GM12878 (cell line): ENCODE measurements around the gene FIGNL2. TPM values are rescaled to one million over a fixed set of nuclear protein-coding genes. Genes with fewer than 3 reads are reported as not detected.

Experiments used
- ATAC-seq: fragments of 200-7000 bp; cut with Tn5 transposase; 3 replicates; pipeline ENCODE4 v1.9.1; 2020; ENCODE audit warnings: mild to moderate bottlenecking, moderate library complexity
- BruUV-seq: library from RNA; stranded (reverse); fragments of 400-500 nt; replicated peaks from 2 replicates; lab custom pipeline; 2021; lab: Mats Ljungman, UMichigan
- CTCF ChIA-PET: fragments of 300-600 bp; sonication (Branson Sonifier 250); formaldehyde crosslinking; extraction: SDS; loops from one replicate; lab custom pipeline; 2021; ENCODE audit warnings: inconsistent platforms; lab: Yijun Ruan, JAX
- POLR2A ChIA-PET: fragments of 350-600 bp; formaldehyde crosslinking; extraction: SDS; loops from one replicate; lab custom pipeline; 2021; ENCODE audit warnings: inconsistent platforms; lab: Charles Lee
- RAD21 ChIA-PET: fragments of 300-600 bp; sonication (Branson Sonifier 250); formaldehyde crosslinking; loops from one replicate; lab custom pipeline; 2023; ENCODE audit warnings: antibody characterized with exemption; ENCODE audit not compliant: unreplicated experiment; lab: Charles Lee
- SMC1A ChIA-PET: fragments of 300-600 bp; sonication (Branson Sonifier 250); formaldehyde crosslinking; loops from one replicate; lab custom pipeline; 2023; ENCODE audit not compliant: unreplicated experiment, uncharacterized antibody; lab: Charles Lee
- DNase-seq: peaks from one replicate; pipeline ENCODE4 v3.0.0-alpha.2; 2011; ENCODE audit warnings: low read depth, low spot score
- FAIRE-seq: peaks from 3 replicates; lab custom pipeline; 2011; peaks lifted over from hg19 to GRCh38; lab: Jason Lieb, UNC
- H2AFZ ChIP-seq: 2 replicates; pipeline ENCODE4 v1.6.0; 2011; ENCODE audit warnings: low read depth, low read length, control low read depth; ENCODE audit not compliant: control insufficient read depth
- H3K27ac ChIP-seq: 2 replicates; pipeline ENCODE4 v1.5.1; 2011; ENCODE audit warnings: control low read depth; ENCODE audit not compliant: control insufficient read depth, insufficient read depth
- H3K27me3 ChIP-seq, 2 experiments: replicated peaks in 1 of 2; 2 replicates each; pipeline versions ENCODE4 v1.6.0 to v1.6.1; 2011; ENCODE audit warnings: low read length in 1 of 2; ENCODE audit not compliant: control insufficient read depth in 2 of 2, insufficient read depth in 2 of 2
- H3K36me3 ChIP-seq, 2 experiments: 2 replicates each; pipeline ENCODE4 v1.5.1; 2011; ENCODE audit warnings: low read length in 1 of 2; ENCODE audit not compliant: control insufficient read depth in 2 of 2, insufficient read depth in 2 of 2
- H3K4me1 ChIP-seq: 2 replicates; pipeline ENCODE4 v1.6.1; 2011; ENCODE audit warnings: mild to moderate bottlenecking, low read length, moderate library complexity, mixed read lengths; ENCODE audit not compliant: control insufficient read depth, insufficient read depth
- H3K4me2 ChIP-seq: 2 replicates; pipeline ENCODE4 v1.6.0; 2011; ENCODE audit warnings: control low read depth; ENCODE audit not compliant: control insufficient read depth, insufficient read depth
- H3K4me3 ChIP-seq: fragments of 200-600 bp; sonication (generic); 2 replicates; pipeline ENCODE4 v1.5.1; 2016
- H3K79me2 ChIP-seq: 2 replicates; pipeline ENCODE4 v1.6.0; 2011; ENCODE audit warnings: low read length; ENCODE audit not compliant: control insufficient read depth, insufficient read depth
- H3K9ac ChIP-seq: 2 replicates; pipeline ENCODE4 v1.8.0; 2011; ENCODE audit warnings: low read length, control low read depth, mixed read lengths; ENCODE audit not compliant: control insufficient read depth, insufficient read depth
- H3K9me3 ChIP-seq: replicated peaks from 3 replicates; pipeline ENCODE4 v1.5.1; 2011; ENCODE audit warnings: mild to moderate bottlenecking, low read length; ENCODE audit not compliant: control insufficient read depth, insufficient read depth
- H4K20me1 ChIP-seq: 2 replicates; pipeline ENCODE4 v1.6.0; 2011; ENCODE audit not compliant: control insufficient read depth, insufficient read depth
- ETV6 ChIP-seq, 2 experiments: fragments of 450-650 bp in 1 of 2; IDR thresholded peaks in 1 of 2; conservative IDR thresholded peaks in 1 of 2; 2 replicates each; pipeline ENCODE4 v1.6.1; 2014; ENCODE audit warnings: antibody characterized with exemption in 1 of 2, borderline replicate concordance in 1 of 2, low read depth in 1 of 2, mild to moderate bottlenecking in 1 of 2, moderate library complexity in 1 of 2
- IKZF1 ChIP-seq: fragments of 450-650 bp; conservative IDR thresholded peaks from 2 replicates; pipeline ENCODE4 v1.6.1; 2017; ENCODE audit warnings: antibody characterized with exemption, mild to moderate bottlenecking
- LARP7 ChIP-seq: fragments of 450-650 bp; IDR thresholded peaks from 2 replicates; pipeline ENCODE4 v1.6.1; 2017; ENCODE audit warnings: mild to moderate bottlenecking
- NBN ChIP-seq: fragments of 450-650 bp; IDR thresholded peaks from 2 replicates; pipeline ENCODE4 v1.6.1; 2016
- NR2C1 ChIP-seq: fragments of 450-650 bp; IDR thresholded peaks from 2 replicates; pipeline ENCODE4 v1.6.1; 2017; ENCODE audit warnings: antibody characterized with exemption, mild to moderate bottlenecking, moderate library complexity
- PBX3 ChIP-seq: IDR thresholded peaks from 2 replicates; pipeline ENCODE4 v1.6.1; 2011; ENCODE audit warnings: mild to moderate bottlenecking, low read depth, low read length, moderate library complexity; ENCODE audit not compliant: insufficient replicate concordance
- SIN3A ChIP-seq: IDR thresholded peaks from 2 replicates; pipeline ENCODE4 v1.6.1; 2012; ENCODE audit warnings: low read depth, low read length, improper control_type of control experiment
- SMC3 ChIP-seq: IDR thresholded peaks from 2 replicates; pipeline ENCODE4 v1.6.1; 2011; ENCODE audit warnings: low read length, improper control_type of control experiment, borderline replicate concordance
- USF1 ChIP-seq: IDR thresholded peaks from 2 replicates; pipeline ENCODE4 v1.6.1; 2011; ENCODE audit warnings: borderline replicate concordance, low read depth, mild to moderate bottlenecking, moderate library complexity, mixed read lengths, low read length; ENCODE audit not compliant: insufficient read depth; ENCODE audit errors: extremely low read length
- YBX1 ChIP-seq: fragments of 450-650 bp; IDR thresholded peaks from 2 replicates; pipeline ENCODE4 v1.6.1; 2016; ENCODE audit warnings: antibody characterized with exemption
- ZSCAN29 ChIP-seq: fragments of 450-650 bp; IDR thresholded peaks from 2 replicates; pipeline ENCODE4 v1.6.1; 2017; ENCODE audit warnings: mild to moderate bottlenecking, moderate library complexity
- WGBS: methylation state at CpG from one replicate; pipeline ENCODE4 v1.1.6; 2016; ENCODE audit warnings: low lambda C conversion rate; ENCODE audit not compliant: insufficient replicate concordance, insufficient coverage; ENCODE audit errors: missing lambda C conversion rate; 5-methylcytosine and 5-hydroxymethylcytosine counted together
- in situ Hi-C: fragments of 300-500 bp; cut with MboI; formaldehyde crosslinking; loops from 9 replicates; pipeline ENCODE4 v1.14.3; 2018; ENCODE audit warnings: mixed read lengths
- intact Hi-C: fragments of 100-400 bp; cut with micrococcal nuclease; formaldehyde crosslinking; loops from one replicate; pipeline ENCODE4 v1.14.2; 2022; ENCODE audit not compliant: unreplicated experiment
- polyA plus RNA-seq, 11 experiments: library from polyadenylated mRNA; depleted of rRNA in 4 of 11; unstranded in 6 of 11; stranded (reverse) in 5 of 11; fragments of >200 nt; fragmentation: Nextera tagmentation in 4 of 11; fragmentation: Illumina TruSeq in 1 of 11; extraction: Ambion mirVana in 4 of 11; extraction: Trizol in 1 of 11; gene quantifications; 1 replicate in 1 of 11; 2 replicates in 10 of 11; pipeline versions ENCODE4 v1.2.1 to v1.2.3, GENCODE V29; 2011 to 2016; ENCODE audit warnings: inconsistent platforms in 2 of 11, missing spikeins in 2 of 11, low read depth in 1 of 11
- total RNA-seq, 4 experiments: library from RNA; depleted of rRNA in 3 of 4; stranded (reverse); fragments of >200 nt in 3 of 4; fragmentation: Illumina TruSeq in 1 of 4; extraction: Trizol in 1 of 4; gene quantifications; 2 replicates each; pipeline versions ENCODE4 v1.2.1 to v1.2.3, GENCODE V29; 2013 to 2021

FIGNL2 gene
- total and polyA plus RNA-seq, 10 of the 15 experiments (the other 5 are each of a cell fraction or from before 2014, with no cell fraction given) = not detected

GRCh38 chr12:51865757-51866270 is 17.3 kb upstream of the FIGNL2 start:
- H3K27ac ChIP-seq = no peak overlapping the region
- ATAC-seq = no peak
- RAD21 ChIA-PET = no interaction called here
- CTCF ChIA-PET = interaction anchor here (0.7 kb wide), 1 partner anchor 272 kb away, joined by 3 read pairs; no protein-coding TSS in a partner anchor
- BruUV-seq = no TSS peak
- SMC1A ChIA-PET = no interaction called here
- H3K36me3 ChIP-seq = no peaks in the 10 kb centered on the region
- POLR2A ChIA-PET = no interaction called here
- TF ChIP-seq YBX1 (no peak), IKZF1 (no peak), PBX3 (no peak), SIN3A (no peak), SMC3 (no peak), ZSCAN29 (no peak), ETV6 (conservative IDR thresholded peaks at IDR 0.05 in 1 of 2, IDR thresholded peaks at IDR 0.05 in 1 of 2; ENCODE audit: borderline replicate concordance in 1 of 2, low read depth in 1 of 2) (no peak), NR2C1 (no peak), NBN (no peak), LARP7 (no peak), USF1 (no peak)
- in situ Hi-C loops = no loop called here
- 17% methylated on average over 7 of the region's 7 CpGs for WGBS
- no peak overlapping the region for H2AFZ ChIP-seq
- no peak for FAIRE-seq
- no peak for DNase-seq
- H4K20me1 ChIP-seq = no peaks in the 10 kb centered on the region
- H3K4me1 ChIP-seq = no peaks in the 10 kb centered on the region
- H3K27me3 ChIP-seq = peaks cover 20 to 21% of the 10 kb centered on the region in 2 experiments
- intact Hi-C loops = no loop called here
- no peaks in the 10 kb centered on the region for H3K79me2 ChIP-seq
- no peak overlapping the region for H3K4me3 ChIP-seq
- H3K9ac ChIP-seq = no peak overlapping the region
- no peaks in the 10 kb centered on the region for H3K9me3 ChIP-seq
- H3K4me2 ChIP-seq = no peak overlapping the region
